Activated CD8-positive, alpha-beta T cell treated with anti-CD3 and anti-CD28 coated beads for 36 hours (primary cell): ENCODE results near the gene OVCH1. TPM values are rescaled to one million over a fixed set of nuclear protein-coding genes. Genes with fewer than 3 reads are reported as not detected.

Experiments used
- ATAC-seq: fragments of 200-7000 bp; cut with Tn5 transposase; one replicate; pipeline ENCODE4 v1.10.0; 2021; ENCODE audit warnings: mild to moderate bottlenecking, moderate library complexity
- CTCF ChIA-PET: fragments of 350-600 bp; sonication (Branson Sonifier 250); formaldehyde crosslinking; loops from one replicate; lab custom pipeline; 2021; ENCODE audit warnings: antibody characterized with exemption; lab: Charles Lee
- POLR2A ChIA-PET: fragments of 350-600 bp; sonication (Branson Sonifier 250); formaldehyde crosslinking; loops from one replicate; lab custom pipeline; 2021; ENCODE audit warnings: antibody characterized with exemption; lab: Charles Lee
- DNase-seq: peaks from one replicate; pipeline ENCODE4 v3.0.0-alpha.2; 2020
- H3K27ac Mint-ChIP-seq: one replicate; pipeline ENCODE4 v1.8.0; 2021; ENCODE audit warnings: mild to moderate bottlenecking, mixed read lengths
- H3K27me3 Mint-ChIP-seq: one replicate; pipeline ENCODE4 v1.8.0; 2021; ENCODE audit warnings: mixed read lengths
- H3K36me3 Mint-ChIP-seq: one replicate; pipeline ENCODE4 v1.8.0; 2021; ENCODE audit warnings: low read depth, mixed read lengths
- H3K4me1 Mint-ChIP-seq: one replicate; pipeline ENCODE4 v1.8.0; 2021; ENCODE audit warnings: low read depth, mixed read lengths
- H3K4me3 Mint-ChIP-seq: one replicate; pipeline ENCODE4 v1.8.0; 2021; ENCODE audit warnings: mild to moderate bottlenecking, moderate library complexity, mixed read lengths
- H3K9me3 Mint-ChIP-seq: one replicate; pipeline ENCODE4 v1.8.0; 2021; ENCODE audit warnings: mixed read lengths
- intact Hi-C: fragments of 100-400 bp; cut with micrococcal nuclease; formaldehyde crosslinking; loops from one replicate; pipeline ENCODE4 v1.10.0; 2022
- total RNA-seq, 2 experiments: library from RNA; stranded (reverse); gene quantifications; one replicate each; pipeline ENCODE4 v1.2.3, GENCODE V29; 2021
- TF ChIP-seq, protein P1 (sequence below): fragments of 200-600 bp; IDR thresholded peaks from one replicate; pipeline ENCODE4 v1.8.0; 2022; ENCODE audit warnings: antibody characterized with exemption, mild to moderate bottlenecking

Gene OVCH1
- total RNA-seq, 2 experiments from 2014 or later: not detected

DNA sequence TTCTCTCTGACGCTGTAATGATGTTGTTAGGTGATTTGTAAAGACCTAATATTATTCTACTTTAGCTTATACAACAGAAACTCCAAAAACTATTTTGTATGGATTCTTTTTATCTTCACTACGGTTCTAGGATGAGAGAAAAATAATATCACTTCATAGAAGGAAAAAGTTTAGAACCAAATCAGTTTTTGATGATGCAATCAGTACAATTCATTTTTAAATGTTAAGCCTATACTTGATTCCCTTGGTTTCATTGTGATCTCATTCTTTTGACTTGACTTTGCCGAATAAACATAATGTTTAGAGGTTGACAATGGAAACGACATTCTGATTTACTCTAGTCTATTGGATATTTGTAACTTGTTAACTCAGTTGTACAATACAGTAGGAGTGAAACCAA lies 91.9 kb downstream of the OVCH1 start:
- CTCF ChIA-PET: no interaction called here

DNA sequence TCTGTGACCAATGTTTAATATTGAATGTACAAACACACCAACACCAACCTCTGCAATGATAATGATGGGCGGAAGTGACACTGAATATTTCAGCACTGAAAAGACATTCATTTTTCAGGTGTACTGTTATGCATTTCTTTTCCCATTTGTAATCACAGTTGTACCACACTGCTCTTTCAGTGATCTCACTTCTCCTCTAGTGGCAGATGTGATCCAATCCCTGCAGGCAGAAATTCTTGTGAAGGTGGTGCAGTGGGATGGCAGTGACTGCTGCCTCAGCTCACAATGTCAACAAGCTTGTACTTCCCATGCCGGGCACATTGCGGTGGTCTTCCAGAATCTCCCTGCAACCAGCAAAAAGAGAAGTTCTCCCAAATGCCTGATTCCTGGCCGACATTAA lies 93.5 kb downstream of the OVCH1 start:
- Mint-ChIP-seq H3K27me3 (peaks cover 9% of the 10 kb centered on the region), H3K9me3 (no peaks in the 10 kb centered on the region), H3K4me1 (no peaks in the 10 kb centered on the region), H3K36me3 (no peaks in the 10 kb centered on the region), H3K27ac (no peak overlapping the region), H3K4me3 (no peak overlapping the region)
- no peak for ATAC-seq
- TF ChIP-seq, protein P1, sequence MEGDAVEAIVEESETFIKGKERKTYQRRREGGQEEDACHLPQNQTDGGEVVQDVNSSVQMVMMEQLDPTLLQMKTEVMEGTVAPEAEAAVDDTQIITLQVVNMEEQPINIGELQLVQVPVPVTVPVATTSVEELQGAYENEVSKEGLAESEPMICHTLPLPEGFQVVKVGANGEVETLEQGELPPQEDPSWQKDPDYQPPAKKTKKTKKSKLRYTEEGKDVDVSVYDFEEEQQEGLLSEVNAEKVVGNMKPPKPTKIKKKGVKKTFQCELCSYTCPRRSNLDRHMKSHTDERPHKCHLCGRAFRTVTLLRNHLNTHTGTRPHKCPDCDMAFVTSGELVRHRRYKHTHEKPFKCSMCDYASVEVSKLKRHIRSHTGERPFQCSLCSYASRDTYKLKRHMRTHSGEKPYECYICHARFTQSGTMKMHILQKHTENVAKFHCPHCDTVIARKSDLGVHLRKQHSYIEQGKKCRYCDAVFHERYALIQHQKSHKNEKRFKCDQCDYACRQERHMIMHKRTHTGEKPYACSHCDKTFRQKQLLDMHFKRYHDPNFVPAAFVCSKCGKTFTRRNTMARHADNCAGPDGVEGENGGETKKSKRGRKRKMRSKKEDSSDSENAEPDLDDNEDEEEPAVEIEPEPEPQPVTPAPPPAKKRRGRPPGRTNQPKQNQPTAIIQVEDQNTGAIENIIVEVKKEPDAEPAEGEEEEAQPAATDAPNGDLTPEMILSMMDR: no peak
- CTCF ChIA-PET: no interaction called here
- DNase-seq: no peak
- POLR2A ChIA-PET: no interaction called here
- intact Hi-C loops: no loop called here

More for the DNA sequence above, 91.9 kb downstream of the OVCH1 start:
- H3K36me3 Mint-ChIP-seq: no peaks in the 10 kb centered on the region
- H3K4me3 Mint-ChIP-seq: no peak overlapping the region
- POLR2A ChIA-PET: no interaction called here
- DNase-seq: no peak
- no peak for ATAC-seq
- H3K27me3 Mint-ChIP-seq: peaks cover 10% of the 10 kb centered on the region
- H3K9me3 Mint-ChIP-seq: no peaks in the 10 kb centered on the region
- TF ChIP-seq, protein P1: no peak
- H3K4me1 Mint-ChIP-seq: no peaks in the 10 kb centered on the region
- intact Hi-C loops: no loop called here
- H3K27ac Mint-ChIP-seq: no peak overlapping the region

DNA sequence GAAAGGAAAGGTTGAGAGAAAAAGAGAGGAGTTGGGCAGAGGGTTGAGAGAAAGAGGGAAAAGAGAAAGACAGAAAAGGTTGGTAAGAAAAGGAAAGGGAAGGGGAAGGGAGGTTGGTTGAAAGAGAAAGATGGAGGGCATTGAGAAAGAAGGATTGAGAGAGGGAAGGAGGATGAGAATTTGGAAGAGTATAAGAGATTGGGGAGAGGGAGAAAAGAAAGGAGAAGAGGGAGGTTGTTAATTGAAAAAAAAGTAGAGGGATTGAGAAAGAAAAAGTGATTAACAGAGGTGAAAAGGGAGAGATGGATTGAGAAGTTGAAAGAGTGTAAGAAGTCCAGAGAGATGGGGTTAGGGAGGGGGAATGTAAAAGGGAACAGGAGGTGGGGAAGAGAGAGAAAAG lies 95.0 kb downstream of the OVCH1 start:
- ChIA-PET POLR2A (no interaction called here), CTCF (no interaction called here)
- H3K27me3 Mint-ChIP-seq: peaks cover 9% of the 10 kb centered on the region
- H3K36me3 Mint-ChIP-seq: no peaks in the 10 kb centered on the region
- intact Hi-C loops: no loop called here
- H3K4me3 Mint-ChIP-seq: no peak overlapping the region
- TF ChIP-seq, protein P1: no peak
- no peak overlapping the region for H3K27ac Mint-ChIP-seq
- ATAC-seq (no peak), DNase-seq (no peak)
- H3K9me3 Mint-ChIP-seq: no peaks in the 10 kb centered on the region
- H3K4me1 Mint-ChIP-seq: no peaks in the 10 kb centered on the region

DNA sequence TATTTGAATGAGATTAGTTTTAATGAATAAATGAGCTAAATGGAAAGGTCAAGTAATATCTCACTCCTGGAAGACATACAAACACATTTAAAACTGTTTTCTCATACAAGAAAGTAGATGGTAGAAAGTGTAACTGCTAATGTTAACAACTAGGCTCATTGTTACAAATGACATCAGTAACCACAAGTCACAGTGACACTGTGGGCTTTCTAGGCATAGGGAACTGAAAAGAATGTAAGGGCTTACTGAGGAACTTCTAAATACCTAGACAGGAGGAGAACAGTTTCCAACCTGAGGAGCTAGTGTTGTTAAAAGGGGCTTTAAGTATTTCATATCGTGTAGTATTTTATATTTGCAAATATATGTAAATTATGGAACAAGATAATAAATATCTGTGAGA lies 99.0 kb downstream of the OVCH1 start:
- TF ChIP-seq, protein P1: no peak
- H3K27me3 Mint-ChIP-seq: peaks cover 3% of the 10 kb centered on the region
- no peaks in the 10 kb centered on the region for H3K36me3 Mint-ChIP-seq
- H3K4me3 Mint-ChIP-seq: no peak overlapping the region
- CTCF ChIA-PET: no interaction called here
- H3K27ac Mint-ChIP-seq: no peak overlapping the region
- DNase-seq (no peak), ATAC-seq (no peak)
- no peaks in the 10 kb centered on the region for H3K4me1 Mint-ChIP-seq
- H3K9me3 Mint-ChIP-seq: no peaks in the 10 kb centered on the region
- intact Hi-C loops: no loop called here
- POLR2A ChIA-PET: no interaction called here

DNA sequence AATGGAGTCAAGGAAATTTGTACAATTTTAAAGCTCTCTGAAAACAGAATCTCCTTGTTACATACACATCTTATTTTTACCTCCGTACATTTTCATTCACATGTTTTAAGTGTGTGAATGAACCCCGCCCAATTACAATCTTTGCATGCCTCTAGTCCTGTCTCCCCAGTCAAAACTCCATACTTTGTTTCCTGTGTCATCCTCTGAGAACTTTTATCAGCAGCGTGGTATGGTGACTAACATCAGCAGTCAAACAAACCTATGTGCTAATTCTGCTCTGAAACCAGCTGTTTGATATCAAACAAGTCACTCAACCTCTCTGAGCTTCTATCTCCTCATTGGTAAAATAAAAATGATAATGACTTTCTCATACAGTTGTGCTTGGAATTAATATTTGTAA lies 100.7 kb downstream of the OVCH1 start:
- ChIA-PET CTCF (no interaction called here), POLR2A (no interaction called here)
- TF ChIP-seq, protein P1: no peak
- Mint-ChIP-seq H3K9me3 (no peaks in the 10 kb centered on the region), H3K27me3 (peaks cover 1% of the 10 kb centered on the region), H3K4me3 (no peak overlapping the region), H3K27ac (no peak overlapping the region), H3K4me1 (no peaks in the 10 kb centered on the region), H3K36me3 (no peaks in the 10 kb centered on the region)
- intact Hi-C loops: no loop called here
- no peak for DNase-seq
- no peak for ATAC-seq
